Breast epithelium (tissue), 4 donors: ENCODE results near the gene BRD2. TPM values are rescaled to one million over a fixed set of nuclear protein-coding genes. Genes with fewer than 3 reads are reported as not detected.
A peak's percentile ranks its signal among the peaks of the same experiment; 100 is the strongest.

Source experiments
- DNase-seq, 2 donors: peaks; one replicate each; pipeline ENCODE4 v3.0.0-alpha.2; 2019; ENCODE audit warnings: low spot score in 2 of 2
- H3K27ac ChIP-seq, 2 donors: fragments of 200-600 bp; sonication (generic) in 1 of 2; one replicate each; pipeline ENCODE4 v1.5.1; 2016 to 2019; ENCODE audit warnings: mild to moderate bottlenecking in 1 of 2
- H3K27me3 ChIP-seq, 2 donors: fragments of 200-600 bp; sonication (generic) in 1 of 2; one replicate each; pipeline versions ENCODE4 v1.5.1 to v1.6.0; 2017 to 2019; ENCODE audit warnings: control low read depth in 1 of 2, mild to moderate bottlenecking in 1 of 2
- H3K36me3 ChIP-seq: fragments of 200-600 bp; one replicate; pipeline ENCODE4 v1.5.1; 2019
- H3K4me1 ChIP-seq, 2 donors: fragments of 200-600 bp; sonication (generic); one replicate each; pipeline ENCODE4 v1.5.1; 2016 to 2019; ENCODE audit warnings: control low read depth in 1 of 2
- H3K4me3 ChIP-seq, 3 donors: fragments of 200-600 bp; sonication (generic); 1 replicate in 2 of 3; 2 replicates in 1 of 3; pipeline ENCODE4 v1.5.1; 2016 to 2019; ENCODE audit warnings: mild to moderate bottlenecking in 3 of 3, moderate library complexity in 2 of 3
- H3K9me3 ChIP-seq, 2 donors: fragments of 200-600 bp; sonication (generic) in 1 of 2; one replicate each; pipeline ENCODE4 v1.5.1; 2016 to 2019; ENCODE audit warnings: control low read depth in 1 of 2
- CTCF ChIP-seq, 3 donors: fragments of 450-650 bp; IDR thresholded peaks; one replicate each; pipeline ENCODE4 v1.5.1; 2016 to 2017; ENCODE audit warnings: antibody characterized with exemption in 3 of 3, mild to moderate bottlenecking in 3 of 3, moderate library complexity in 3 of 3
- POLR2A ChIP-seq: fragments of 450-650 bp; IDR thresholded peaks from one replicate; pipeline ENCODE4 v1.6.1; 2016; ENCODE audit warnings: antibody characterized with exemption, mild to moderate bottlenecking, moderate library complexity
- POLR2AphosphoS5 ChIP-seq, 3 donors: sonication (generic); formaldehyde crosslinking; IDR thresholded peaks; one replicate each; pipeline ENCODE4 v1.6.1; 2017; ENCODE audit warnings: antibody characterized with exemption in 3 of 3
- intact Hi-C: fragments of 100-400 bp; cut with DNase I; formaldehyde crosslinking; loops from one replicate; pipeline ENCODE4 v1.15.1; 2023; ENCODE audit warnings: low total_unique reads
- total RNA-seq, 3 donors: library from RNA; depleted of rRNA; stranded (reverse); fragments of >200 nt; gene quantifications; one replicate each; pipeline ENCODE4 v1.1.0, GENCODE V29; 2016

The BRD2 gene
- total RNA-seq, 3 donors from 2014 or later, result 111 to 159 (median 122) TPM

- H3K4me3 ChIP-seq, result peak overlapping the region in 1 of 3 donors; percentile 17
- H3K27me3 ChIP-seq, result no peaks in the 10 kb centered on the region
- peaks cover 22% of the 10 kb centered on the region for H3K36me3 ChIP-seq
- DNase-seq, result no peak
- no peak for TF ChIP-seq CTCF (IDR thresholded peaks at IDR 0.05)
- no peak for TF ChIP-seq POLR2A
- no peak for TF ChIP-seq POLR2AphosphoS5 (IDR thresholded peaks at IDR 0.05)
- H3K27ac ChIP-seq, result peak overlapping the region in 1 of 2 donors; percentile 12
- intact Hi-C loops, result no loop called here
- no peaks in the 10 kb centered on the region for H3K9me3 ChIP-seq
- H3K4me1 ChIP-seq, result peaks cover 5 to 17% of the 10 kb centered on the region in 2 donors
Measured at GRCh38 chr6:32976334-32977069, 8.1 kb downstream of the BRD2 start.

- H3K4me3 ChIP-seq, result no peak overlapping the region
- TF ChIP-seq POLR2A, result no peak
- TF ChIP-seq POLR2AphosphoS5 (IDR thresholded peaks at IDR 0.05), result no peak
- TF ChIP-seq CTCF (IDR thresholded peaks at IDR 0.05), result no peak
- DNase-seq, result no peak
- no peaks in the 10 kb centered on the region for H3K9me3 ChIP-seq
- H3K27me3 ChIP-seq, result no peaks in the 10 kb centered on the region
- intact Hi-C loops, result no loop called here
- H3K36me3 ChIP-seq, result peaks cover 22% of the 10 kb centered on the region
- peaks cover 5 to 17% of the 10 kb centered on the region in 2 donors for H3K4me1 ChIP-seq
- H3K27ac ChIP-seq, result peak overlapping the region in 1 of 2 donors; percentile 0
Measured at GRCh38 chr6:32977272-32977952, 9.0 kb downstream of the BRD2 start.

- peaks cover 5 to 17% of the 10 kb centered on the region in 2 donors for H3K4me1 ChIP-seq
- peak overlapping the region; percentile 0 to 34 for H3K27ac ChIP-seq
- no peaks in the 10 kb centered on the region for H3K27me3 ChIP-seq
- H3K4me3 ChIP-seq, result no peak overlapping the region
- DNase-seq, result no peak
- TF ChIP-seq POLR2AphosphoS5 (IDR thresholded peaks at IDR 0.05), result no peak
- TF ChIP-seq CTCF (IDR thresholded peaks at IDR 0.05), result no peak
- TF ChIP-seq POLR2A, result no peak
- H3K36me3 ChIP-seq, result peaks cover 22% of the 10 kb centered on the region
- no peaks in the 10 kb centered on the region for H3K9me3 ChIP-seq
- intact Hi-C loops, result no loop called here
Measured at GRCh38 chr6:32977953-32978324, 9.5 kb downstream of the BRD2 start.

GRCh38 chr6:32979720-32980487, 11.5 kb downstream of the BRD2 start:
- H3K27me3 ChIP-seq, result no peaks in the 10 kb centered on the region
- H3K4me3 ChIP-seq, result no peak overlapping the region
- H3K9me3 ChIP-seq, result no peaks in the 10 kb centered on the region
- peaks cover 0 to 9% of the 10 kb centered on the region in 2 donors for H3K4me1 ChIP-seq
- intact Hi-C loops, result loop anchor here (5.0 kb wide), 1 partner anchor 103 kb away; no protein-coding TSS in a partner anchor
- TF ChIP-seq CTCF (IDR thresholded peaks at IDR 0.05), result no peak
- TF ChIP-seq POLR2AphosphoS5 (IDR thresholded peaks at IDR 0.05), result no peak
- no peak for TF ChIP-seq POLR2A
- no peak for DNase-seq
- peaks cover 22% of the 10 kb centered on the region for H3K36me3 ChIP-seq
- H3K27ac ChIP-seq, result no peak overlapping the region
